OCI-LY3 (cell line): ENCODE results near the gene EFEMP1.

ENCODE experiments used
- EZH2phosphoT487 ChIP-seq: fragments of 200-600 bp; shearing (Covaris generic); IDR thresholded peaks from 2 replicates; pipeline ENCODE4 v1.6.1; 2018; ENCODE audit warnings: antibody characterized with exemption, mixed run types, low read depth
- TF ChIP-seq, protein P1 (sequence below): fragments of 200-600, 300-600 bp; sonication (generic); IDR thresholded peaks from 2 replicates; pipeline ENCODE4 v1.5.1; 2014; ENCODE audit warnings: antibody characterized with exemption, low read length, low read depth

DNA sequence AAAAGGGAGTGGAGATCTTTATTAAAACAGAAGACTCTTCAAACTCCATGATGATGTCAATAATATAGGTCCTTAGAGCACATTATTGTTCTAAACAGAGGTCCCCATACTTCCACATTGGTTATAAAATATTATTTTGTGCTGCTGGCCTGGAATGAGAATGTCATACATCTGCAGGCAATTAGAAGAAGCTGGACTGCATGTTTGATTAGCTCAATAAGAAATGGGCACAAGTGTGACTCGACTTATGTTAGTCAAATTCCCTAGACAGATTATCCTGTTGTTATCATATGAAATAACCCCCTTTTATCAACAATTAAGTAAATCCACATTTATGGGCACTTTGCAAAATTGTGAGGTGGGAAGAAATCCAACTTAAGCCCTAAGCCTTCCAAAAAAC is 8.8 kb downstream of the EFEMP1 start:
- TF ChIP-seq, protein P1, sequence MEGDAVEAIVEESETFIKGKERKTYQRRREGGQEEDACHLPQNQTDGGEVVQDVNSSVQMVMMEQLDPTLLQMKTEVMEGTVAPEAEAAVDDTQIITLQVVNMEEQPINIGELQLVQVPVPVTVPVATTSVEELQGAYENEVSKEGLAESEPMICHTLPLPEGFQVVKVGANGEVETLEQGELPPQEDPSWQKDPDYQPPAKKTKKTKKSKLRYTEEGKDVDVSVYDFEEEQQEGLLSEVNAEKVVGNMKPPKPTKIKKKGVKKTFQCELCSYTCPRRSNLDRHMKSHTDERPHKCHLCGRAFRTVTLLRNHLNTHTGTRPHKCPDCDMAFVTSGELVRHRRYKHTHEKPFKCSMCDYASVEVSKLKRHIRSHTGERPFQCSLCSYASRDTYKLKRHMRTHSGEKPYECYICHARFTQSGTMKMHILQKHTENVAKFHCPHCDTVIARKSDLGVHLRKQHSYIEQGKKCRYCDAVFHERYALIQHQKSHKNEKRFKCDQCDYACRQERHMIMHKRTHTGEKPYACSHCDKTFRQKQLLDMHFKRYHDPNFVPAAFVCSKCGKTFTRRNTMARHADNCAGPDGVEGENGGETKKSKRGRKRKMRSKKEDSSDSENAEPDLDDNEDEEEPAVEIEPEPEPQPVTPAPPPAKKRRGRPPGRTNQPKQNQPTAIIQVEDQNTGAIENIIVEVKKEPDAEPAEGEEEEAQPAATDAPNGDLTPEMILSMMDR = no peak
- no peak for TF ChIP-seq EZH2phosphoT487
